Karpas-422 (cell line): ENCODE results near the gene HTR1D. TPM values are rescaled to one million over a fixed set of nuclear protein-coding genes. Genes with fewer than 3 reads are reported as not detected.
"Not testable (repeated sequence)": the region's sequence is repeated elsewhere in the genome, so short reads cannot be mapped to it uniquely, and the experiment has no call there.

Source experiments
- DNase-seq: peaks from one replicate; pipeline ENCODE4 v3.0.0-alpha.2; 2015
- H2AFZ ChIP-seq: fragments of 200-600 bp; sonication (generic); 2 replicates; pipeline ENCODE4 v1.6.1; 2014; ENCODE audit warnings: antibody characterized with exemption, low read length, mixed read lengths
- H3K27ac ChIP-seq: fragments of 200-600 bp; sonication (generic); 2 replicates; pipeline ENCODE4 v1.5.1; 2014; ENCODE audit warnings: mild to moderate bottlenecking, low read length, moderate library complexity
- H3K27me3 ChIP-seq: fragments of 200-600 bp; sonication (generic); 2 replicates; pipeline ENCODE4 v1.6.1; 2014; ENCODE audit warnings: low read length, mixed read lengths
- H3K36me3 ChIP-seq: fragments of 200-600 bp; sonication (generic); 2 replicates; pipeline ENCODE4 v1.6.1; 2014; ENCODE audit warnings: low read length, mixed read lengths; ENCODE audit not compliant: insufficient read depth
- H3K4me1 ChIP-seq: fragments of 200-600 bp; sonication (generic); 2 replicates; pipeline ENCODE4 v1.6.1; 2014; ENCODE audit warnings: mild to moderate bottlenecking, low read length, mixed read lengths
- H3K4me2 ChIP-seq: fragments of 200-600 bp; sonication (generic); 2 replicates; pipeline ENCODE4 v1.6.1; 2014; ENCODE audit warnings: low read length, low read depth, mild to moderate bottlenecking; ENCODE audit not compliant: poor library complexity, severe bottlenecking
- H3K4me3 ChIP-seq: fragments of 200-600 bp; sonication (generic); 2 replicates; pipeline ENCODE4 v1.5.1; 2014; ENCODE audit warnings: mild to moderate bottlenecking, antibody characterized with exemption, low read length, mixed read lengths
- H3K79me2 ChIP-seq: fragments of 200-600 bp; sonication (generic); 2 replicates; pipeline ENCODE4 v1.6.1; 2014; ENCODE audit warnings: mild to moderate bottlenecking, low read length, mixed read lengths
- H3K9ac ChIP-seq: fragments of 200-600 bp; sonication (generic); 2 replicates; pipeline ENCODE4 v1.6.0; 2014; ENCODE audit warnings: low read length
- H3K9me2 ChIP-seq: fragments of 200-600 bp; sonication (generic), shearing (Covaris generic); replicated peaks from 2 replicates; pipeline ENCODE4 v1.6.0; 2014; ENCODE audit warnings: mild to moderate bottlenecking, low read length, moderate library complexity; ENCODE audit not compliant: insufficient read depth
- H3K9me3 ChIP-seq: fragments of 300-700, 200-600 bp; sonication (generic); 2 replicates; pipeline ENCODE4 v1.6.1; 2014; ENCODE audit warnings: low read length, mixed read lengths
- H4K20me1 ChIP-seq: fragments of 200-600 bp; sonication (generic); 2 replicates; pipeline ENCODE4 v1.6.1; 2014; ENCODE audit warnings: mild to moderate bottlenecking, antibody characterized with exemption, low read length, low read depth; ENCODE audit not compliant: insufficient read depth
- total RNA-seq: library from RNA; depleted of rRNA; stranded (reverse); fragments of >200 nt; shearing (Covaris generic); gene quantifications from 2 replicates; pipeline ENCODE4 v1.2.3, GENCODE V29; 2014; ENCODE audit warnings: low replicate concordance; rRNA removed

HTR1D gene, protein sequence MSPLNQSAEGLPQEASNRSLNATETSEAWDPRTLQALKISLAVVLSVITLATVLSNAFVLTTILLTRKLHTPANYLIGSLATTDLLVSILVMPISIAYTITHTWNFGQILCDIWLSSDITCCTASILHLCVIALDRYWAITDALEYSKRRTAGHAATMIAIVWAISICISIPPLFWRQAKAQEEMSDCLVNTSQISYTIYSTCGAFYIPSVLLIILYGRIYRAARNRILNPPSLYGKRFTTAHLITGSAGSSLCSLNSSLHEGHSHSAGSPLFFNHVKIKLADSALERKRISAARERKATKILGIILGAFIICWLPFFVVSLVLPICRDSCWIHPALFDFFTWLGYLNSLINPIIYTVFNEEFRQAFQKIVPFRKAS
- total RNA-seq, result not detected in 2 replicates

- no peaks in the 10 kb centered on the region for H3K36me3 ChIP-seq
- no peak within 1 kb of the TSS for H3K4me3 ChIP-seq
- H3K9me3 ChIP-seq, result no peaks in the 10 kb centered on the region
- no peak within 1 kb of the TSS for H2AFZ ChIP-seq
- H3K9ac ChIP-seq, result no peak within 1 kb of the TSS
- H3K4me1 ChIP-seq, result no peaks in the 10 kb centered on the region
- no peaks in the 10 kb centered on the region for H4K20me1 ChIP-seq
- no peaks in the 10 kb centered on the region for H3K27me3 ChIP-seq
- DNase-seq, result no peak
- no peak within 1 kb of the TSS for H3K4me2 ChIP-seq
- no peaks in the 10 kb centered on the region for H3K79me2 ChIP-seq
- H3K9me2 ChIP-seq, result no peaks in the 10 kb centered on the region
- no peak within 1 kb of the TSS for H3K27ac ChIP-seq
These were observed at the start of gene HTR1D for GRCh38 chr1:23217421-23218115. HTR1D (minus strand) TSS chr1:23217502; CDS start chr1:23194219, 23,283 bp downstream.

DNA sequence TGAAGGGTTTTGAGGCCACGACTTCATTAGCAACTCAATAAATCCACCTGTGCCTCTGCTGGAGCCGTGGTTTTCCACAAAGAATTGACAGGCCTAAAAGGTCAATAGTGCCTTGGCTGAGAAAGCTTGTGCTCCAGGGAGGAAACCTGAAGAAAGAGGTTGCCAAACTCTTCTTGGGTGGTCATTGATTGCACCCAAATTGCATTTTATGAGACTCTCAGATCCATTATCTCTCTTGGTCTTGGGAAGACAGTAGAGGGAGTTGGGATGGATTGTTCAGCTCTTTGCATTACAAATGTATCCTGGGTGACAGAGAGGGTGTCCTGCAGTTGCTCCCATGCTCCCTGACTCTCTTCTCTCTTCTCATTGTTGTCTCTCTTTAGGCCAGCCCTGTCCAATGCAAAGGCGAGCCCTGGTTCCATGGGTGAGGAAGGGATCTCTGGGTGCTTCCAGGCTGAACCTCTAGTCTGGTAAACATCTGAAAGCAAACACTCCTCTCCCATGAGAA, 46.1 kb upstream of the HTR1D start:
- H3K4me3 ChIP-seq, result no peak overlapping the region
- no peak overlapping the region for H3K4me2 ChIP-seq
- H3K4me1 ChIP-seq, result peaks cover 11% of the 10 kb centered on the region
- no peak overlapping the region for H2AFZ ChIP-seq
- DNase-seq, result no peak
- no peaks in the 10 kb centered on the region for H3K36me3 ChIP-seq
- no peaks in the 10 kb centered on the region for H4K20me1 ChIP-seq
- no peaks in the 10 kb centered on the region for H3K27me3 ChIP-seq
- H3K27ac ChIP-seq, result no peak overlapping the region
- no peak overlapping the region for H3K9ac ChIP-seq
- no peaks in the 10 kb centered on the region for H3K9me3 ChIP-seq
- H3K79me2 ChIP-seq, result no peaks in the 10 kb centered on the region
- no peaks in the 10 kb centered on the region for H3K9me2 ChIP-seq

GRCh38 chr1:23258082-23258481, 40.8 kb upstream of the HTR1D start:
- H3K4me1 ChIP-seq, H3K4me3 ChIP-seq, H3K27ac ChIP-seq, H3K9ac ChIP-seq, H3K9me3 ChIP-seq, H3K9me2 ChIP-seq, H2AFZ ChIP-seq, H4K20me1 ChIP-seq, H3K4me2 ChIP-seq, H3K79me2 ChIP-seq, H3K27me3 ChIP-seq, DNase-seq, H3K36me3 ChIP-seq: not testable (repeated sequence)

DNA sequence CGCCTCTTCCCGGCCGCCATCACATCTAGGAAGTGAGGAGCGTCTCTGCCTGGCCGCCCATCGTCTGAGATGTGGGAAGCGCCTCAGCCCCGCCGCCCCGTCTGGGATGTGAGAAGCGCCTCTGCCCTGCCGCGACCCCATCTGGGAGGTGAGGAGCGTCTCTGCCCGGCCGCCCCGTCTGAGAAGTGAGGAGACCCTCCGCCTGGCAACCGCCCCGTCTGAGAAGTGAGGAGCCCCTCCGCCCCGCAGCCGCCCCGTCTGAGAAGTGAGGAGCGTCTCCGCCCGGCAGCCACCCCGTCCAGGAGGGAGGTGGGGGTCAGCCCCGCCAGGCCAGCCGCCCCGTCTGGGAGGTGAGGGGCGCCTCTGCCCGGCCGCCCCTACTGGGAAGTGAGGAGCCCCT, 40.1 kb upstream of the HTR1D start:
- H3K79me2 ChIP-seq, H3K36me3 ChIP-seq, H3K4me1 ChIP-seq, H3K27ac ChIP-seq, H3K4me2 ChIP-seq, H3K27me3 ChIP-seq, H2AFZ ChIP-seq, H4K20me1 ChIP-seq, DNase-seq, H3K9me2 ChIP-seq, H3K4me3 ChIP-seq, H3K9me3 ChIP-seq, H3K9ac ChIP-seq: not testable (repeated sequence)

DNA sequence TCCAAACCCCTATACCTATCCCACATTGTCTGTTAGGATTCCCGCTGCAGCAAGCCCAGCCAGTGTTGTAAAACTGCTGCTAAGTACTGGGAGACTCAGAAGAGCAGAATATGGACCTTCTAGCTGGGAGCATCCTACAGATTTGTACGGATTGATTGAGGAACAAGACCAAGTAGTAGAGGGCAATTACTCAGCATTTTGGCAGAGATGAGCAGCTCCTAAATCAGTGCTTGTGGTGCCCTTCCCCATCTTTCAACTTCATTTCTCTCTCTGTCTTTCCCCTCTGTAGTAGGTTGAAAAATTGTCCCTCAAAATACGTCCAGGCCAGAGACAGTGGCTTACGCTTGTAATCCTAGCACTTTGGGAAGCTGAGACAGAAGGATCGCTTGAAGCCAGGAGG, 37.3 kb upstream of the HTR1D start:
- DNase-seq, result no peak
- H3K4me2 ChIP-seq, result no peak overlapping the region
- no peaks in the 10 kb centered on the region for H3K27me3 ChIP-seq
- no peak overlapping the region for H2AFZ ChIP-seq
- no peak overlapping the region for H3K4me3 ChIP-seq
- no peaks in the 10 kb centered on the region for H4K20me1 ChIP-seq
- H3K27ac ChIP-seq, result no peak overlapping the region
- no peaks in the 10 kb centered on the region for H3K79me2 ChIP-seq
- H3K36me3 ChIP-seq, result no peaks in the 10 kb centered on the region
- H3K9ac ChIP-seq, result no peak overlapping the region
- H3K4me1 ChIP-seq, result no peaks in the 10 kb centered on the region
- no peaks in the 10 kb centered on the region for H3K9me3 ChIP-seq
- H3K9me2 ChIP-seq, result no peaks in the 10 kb centered on the region

DNA sequence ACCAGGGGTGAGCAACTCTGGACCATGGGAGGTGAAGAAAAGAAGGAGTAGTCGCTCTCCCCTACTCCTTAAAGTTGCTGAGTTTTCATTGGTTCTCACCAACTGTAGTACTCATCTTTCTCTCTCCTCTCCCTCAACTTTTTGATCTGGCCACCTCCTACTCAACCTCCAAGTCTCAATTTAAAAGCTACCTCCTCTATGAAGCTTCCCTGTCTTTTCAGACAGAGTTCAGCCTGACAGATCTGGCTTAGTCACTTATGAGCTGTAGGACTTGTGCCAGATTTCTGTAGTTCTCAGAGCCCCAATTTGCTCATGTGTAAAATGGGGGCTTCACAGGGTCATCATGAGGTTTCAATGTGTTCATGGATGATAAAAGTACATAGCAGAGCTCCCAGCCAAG, 34.5 kb upstream of the HTR1D start:
- no peaks in the 10 kb centered on the region for H3K36me3 ChIP-seq
- H3K79me2 ChIP-seq, result no peaks in the 10 kb centered on the region
- H3K27ac ChIP-seq, result no peak overlapping the region
- no peak overlapping the region for H3K4me3 ChIP-seq
- no peak overlapping the region for H3K9ac ChIP-seq
- no peaks in the 10 kb centered on the region for H3K4me1 ChIP-seq
- H4K20me1 ChIP-seq, result no peaks in the 10 kb centered on the region
- H2AFZ ChIP-seq, result no peak overlapping the region
- H3K9me2 ChIP-seq, result no peaks in the 10 kb centered on the region
- H3K27me3 ChIP-seq, result no peaks in the 10 kb centered on the region
- no peaks in the 10 kb centered on the region for H3K9me3 ChIP-seq
- H3K4me2 ChIP-seq, result no peak overlapping the region
- DNase-seq, result no peak

DNA sequence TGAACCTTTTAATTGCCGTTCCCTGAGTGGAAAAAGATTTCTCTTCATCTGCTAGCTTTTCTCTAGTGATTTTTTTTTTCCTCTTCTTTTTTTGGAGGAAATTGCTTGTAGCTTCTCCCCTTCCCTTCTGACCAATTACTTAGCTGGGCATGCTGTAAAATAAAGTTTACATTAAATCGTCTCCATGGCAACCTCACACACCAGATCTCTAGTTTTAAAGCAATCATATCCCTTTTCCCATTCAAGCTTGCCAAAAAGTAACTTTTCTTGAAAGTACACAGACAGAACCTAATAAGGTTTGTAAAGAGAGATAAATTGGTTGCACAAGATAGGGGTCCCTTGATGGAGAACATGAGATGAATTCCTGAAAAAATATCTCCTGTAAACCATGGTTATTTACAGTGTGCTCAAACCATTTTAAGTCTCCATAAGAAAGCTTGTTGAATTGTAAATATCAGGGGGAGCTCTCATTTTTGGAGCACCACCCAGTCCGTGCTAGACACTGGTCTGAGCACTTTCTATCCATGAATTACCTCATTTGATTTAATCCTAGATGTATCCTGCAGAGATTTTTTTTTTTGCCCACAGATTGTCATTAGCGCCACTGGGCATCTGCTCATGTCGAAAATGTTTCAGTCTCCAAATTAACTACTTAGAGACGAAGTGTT, 32.6 kb upstream of the HTR1D start:
- H3K9me3 ChIP-seq, result no peaks in the 10 kb centered on the region
- no peaks in the 10 kb centered on the region for H3K79me2 ChIP-seq
- H3K36me3 ChIP-seq, result no peaks in the 10 kb centered on the region
- H3K4me1 ChIP-seq, result no peaks in the 10 kb centered on the region
- no peak for DNase-seq
- no peak overlapping the region for H3K9ac ChIP-seq
- H3K27ac ChIP-seq, result no peak overlapping the region
- H3K4me2 ChIP-seq, result no peak overlapping the region
- no peak overlapping the region for H3K4me3 ChIP-seq
- H2AFZ ChIP-seq, result no peak overlapping the region
- H4K20me1 ChIP-seq, result no peaks in the 10 kb centered on the region
- no peaks in the 10 kb centered on the region for H3K27me3 ChIP-seq
- H3K9me2 ChIP-seq, result no peaks in the 10 kb centered on the region

DNA sequence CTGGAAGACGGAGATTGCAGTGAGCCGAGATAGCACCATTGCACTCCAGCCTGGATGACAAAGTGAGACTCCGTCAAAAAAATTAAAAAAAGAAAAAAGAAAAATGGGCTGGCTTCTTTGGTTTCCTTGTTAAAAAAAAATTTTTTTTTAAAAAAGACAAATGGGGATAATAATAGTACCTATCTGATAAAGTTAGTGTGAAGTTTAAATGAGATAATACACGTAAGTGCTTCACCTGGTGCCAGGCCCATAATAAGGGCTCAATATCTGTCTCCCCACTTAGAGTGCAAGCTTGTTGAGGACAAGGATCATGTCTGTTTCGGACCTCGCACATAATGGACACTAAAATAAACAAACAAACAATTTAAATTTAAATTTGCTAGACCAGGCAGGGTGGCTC, 30.0 kb upstream of the HTR1D start:
- H2AFZ ChIP-seq, result no peak overlapping the region
- DNase-seq, result no peak
- H3K9ac ChIP-seq, result no peak overlapping the region
- H3K27ac ChIP-seq, result no peak overlapping the region
- H4K20me1 ChIP-seq, result no peaks in the 10 kb centered on the region
- no peaks in the 10 kb centered on the region for H3K9me2 ChIP-seq
- no peaks in the 10 kb centered on the region for H3K27me3 ChIP-seq
- H3K9me3 ChIP-seq, result no peaks in the 10 kb centered on the region
- H3K36me3 ChIP-seq, result no peaks in the 10 kb centered on the region
- no peak overlapping the region for H3K4me3 ChIP-seq
- H3K4me1 ChIP-seq, result no peaks in the 10 kb centered on the region
- no peaks in the 10 kb centered on the region for H3K79me2 ChIP-seq
- no peak overlapping the region for H3K4me2 ChIP-seq
